ENCODE data around the gene PLCH1.

Gene PLCH1

DNA sequence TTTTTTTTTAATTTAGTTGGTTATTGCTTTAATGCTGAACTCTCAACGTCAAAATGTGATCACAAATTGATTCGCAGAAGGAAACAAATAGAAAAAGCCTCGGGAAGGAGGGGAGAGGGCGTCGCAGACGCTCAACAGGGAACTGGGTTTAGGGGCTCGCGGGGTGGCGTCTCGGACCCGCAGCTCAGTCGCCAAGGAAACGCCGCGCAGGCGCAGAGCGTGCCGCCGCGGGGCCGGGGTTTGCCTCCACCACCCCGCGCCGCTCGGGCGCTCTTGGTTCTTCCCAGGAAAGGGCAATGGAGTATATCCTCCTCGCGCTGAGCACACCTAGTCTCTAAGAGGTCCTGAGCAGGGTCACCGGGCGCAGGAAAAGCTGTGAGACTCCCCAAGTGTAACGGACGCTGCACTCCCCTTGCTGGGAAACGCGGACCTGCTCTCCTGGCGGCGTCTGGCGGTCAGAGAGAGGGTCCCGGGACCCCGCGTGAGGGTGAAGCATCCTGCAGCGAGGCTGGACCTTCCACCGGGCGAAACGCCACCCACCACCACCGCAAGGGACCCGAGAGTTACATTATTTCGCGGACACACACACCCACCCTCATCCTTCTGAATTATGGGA lies 753 bp downstream of the PLCH1 start:
- peak overlapping the region; percentile 67 for H3K4me3 ChIP-seq (ENCODE audit: extremely low read depth, insufficient read depth, low read length, poor library complexity, severe bottlenecking)
- H3K27ac ChIP-seq (ENCODE audit: low read depth, low read length, severe bottlenecking): no peak overlapping the region
- H3K9me3 ChIP-seq (ENCODE audit: control insufficient read depth, low read length): no peaks in the 10 kb centered on the region
- WGBS, 2 experiments (ENCODE audit: insufficient coverage in 2 of 2): 1% methylated on average over 23 to 48 of the region's 48 CpGs
- peaks cover 3% of the 10 kb centered on the region for H3K4me1 ChIP-seq (ENCODE audit: control insufficient read depth, insufficient read depth, low read length, poor library complexity, severe bottlenecking)
- no peaks in the 10 kb centered on the region for H3K36me3 ChIP-seq (ENCODE audit: control insufficient read depth, insufficient read depth, low read length)

DNA sequence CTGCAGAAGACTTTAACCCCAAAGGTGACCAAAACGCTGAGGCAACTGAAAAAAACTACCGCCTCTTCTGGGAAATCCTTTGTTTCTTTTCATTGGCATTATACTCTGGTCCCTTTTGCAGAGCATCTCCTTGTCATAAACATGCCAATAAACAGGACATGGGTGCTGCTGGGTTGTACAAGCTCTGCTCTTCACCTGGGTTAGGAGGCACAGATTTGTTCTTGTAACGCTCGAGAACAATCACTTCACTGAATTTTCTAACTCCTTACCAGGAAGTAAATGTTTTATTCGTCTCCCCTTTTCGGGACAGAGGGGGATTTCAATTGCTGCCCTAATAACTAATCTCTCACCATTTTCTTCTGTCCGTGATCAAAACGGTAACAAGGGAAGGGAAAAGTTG lies 1.3 kb downstream of the PLCH1 start:
- whole genome bisulfite sequencing, 2 experiments (ENCODE audit: insufficient coverage in 2 of 2): 33 to 55% methylated on average over 2 to 5 of the region's 8 CpGs
- peak overlapping the region; percentile 67 for H3K4me3 ChIP-seq (ENCODE audit: extremely low read depth, insufficient read depth, low read length, poor library complexity, severe bottlenecking)
- H3K4me1 ChIP-seq (ENCODE audit: control insufficient read depth, insufficient read depth, low read length, poor library complexity, severe bottlenecking): peaks cover 3% of the 10 kb centered on the region
- no peaks in the 10 kb centered on the region for H3K9me3 ChIP-seq (ENCODE audit: control insufficient read depth, low read length)
- no peaks in the 10 kb centered on the region for H3K36me3 ChIP-seq (ENCODE audit: control insufficient read depth, insufficient read depth, low read length)
- H3K27ac ChIP-seq (ENCODE audit: low read depth, low read length, severe bottlenecking): no peak overlapping the region

DNA sequence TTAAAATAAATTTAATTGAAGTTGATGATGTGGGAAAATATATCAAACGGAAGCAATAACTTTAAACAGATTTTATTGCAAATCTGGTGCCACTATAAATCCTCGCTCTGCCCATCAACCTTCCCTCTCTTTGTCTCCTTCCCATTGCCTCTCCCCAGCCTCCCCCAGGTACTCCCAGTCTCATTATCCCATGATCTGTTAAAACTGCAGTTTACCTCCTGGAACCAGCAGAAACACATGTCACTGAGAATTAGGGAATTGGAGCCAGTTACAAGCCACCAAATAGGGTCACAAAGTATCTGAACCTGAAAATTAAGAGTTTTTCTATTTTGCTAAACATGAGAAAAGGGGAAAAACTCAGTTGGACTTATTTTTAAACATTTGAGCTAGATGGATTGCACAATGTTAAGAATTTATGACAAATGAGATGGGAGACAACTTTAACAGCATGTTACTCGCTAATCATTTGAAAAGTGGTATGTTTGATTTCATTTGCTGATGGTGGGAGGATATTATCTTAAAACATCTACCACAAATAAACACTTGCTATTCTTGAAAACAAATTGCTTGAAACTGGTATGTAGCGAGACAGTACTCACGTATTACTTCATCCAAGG lies 2.4 kb downstream of the PLCH1 start:
- Histone ChIP-seq H3K4me3 (ENCODE audit: extremely low read depth, insufficient read depth, low read length, poor library complexity, severe bottlenecking) (no peak overlapping the region), H3K27ac (ENCODE audit: low read depth, low read length, severe bottlenecking) (no peak overlapping the region), H3K9me3 (ENCODE audit: control insufficient read depth, low read length) (no peaks in the 10 kb centered on the region), H3K4me1 (ENCODE audit: control insufficient read depth, insufficient read depth, low read length, poor library complexity, severe bottlenecking) (peaks cover 3% of the 10 kb centered on the region), H3K36me3 (ENCODE audit: control insufficient read depth, insufficient read depth, low read length) (no peaks in the 10 kb centered on the region)
- 83 to 100% methylated on average over 1 of the region's 5 CpGs for WGBS, 2 experiments (ENCODE audit: insufficient coverage in 2 of 2)

DNA sequence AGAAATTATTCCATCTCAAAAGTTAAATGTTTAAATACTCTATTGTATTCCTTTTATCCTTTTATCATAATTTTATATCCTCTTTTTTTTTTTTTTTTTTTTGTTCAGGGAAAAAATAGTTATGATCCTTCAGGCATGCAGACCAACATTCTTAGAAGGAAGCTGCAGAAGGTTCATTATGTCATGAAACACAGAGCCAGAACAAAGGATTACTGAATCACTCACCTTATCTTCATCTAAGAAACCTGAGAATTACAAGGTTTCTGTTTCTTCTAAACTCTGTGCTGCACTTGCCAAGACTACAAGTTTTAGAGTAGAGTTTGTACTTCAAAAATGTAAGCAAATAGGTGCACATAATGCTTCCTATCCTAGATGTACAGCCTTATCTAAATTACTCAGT lies 3.3 kb downstream of the PLCH1 start:
- Histone ChIP-seq H3K4me3 (ENCODE audit: extremely low read depth, insufficient read depth, low read length, poor library complexity, severe bottlenecking) (no peak overlapping the region), H3K4me1 (ENCODE audit: control insufficient read depth, insufficient read depth, low read length, poor library complexity, severe bottlenecking) (peaks cover 3% of the 10 kb centered on the region), H3K9me3 (ENCODE audit: control insufficient read depth, low read length) (no peaks in the 10 kb centered on the region), H3K27ac (ENCODE audit: low read depth, low read length, severe bottlenecking) (no peak overlapping the region), H3K36me3 (ENCODE audit: control insufficient read depth, insufficient read depth, low read length) (no peaks in the 10 kb centered on the region)

DNA sequence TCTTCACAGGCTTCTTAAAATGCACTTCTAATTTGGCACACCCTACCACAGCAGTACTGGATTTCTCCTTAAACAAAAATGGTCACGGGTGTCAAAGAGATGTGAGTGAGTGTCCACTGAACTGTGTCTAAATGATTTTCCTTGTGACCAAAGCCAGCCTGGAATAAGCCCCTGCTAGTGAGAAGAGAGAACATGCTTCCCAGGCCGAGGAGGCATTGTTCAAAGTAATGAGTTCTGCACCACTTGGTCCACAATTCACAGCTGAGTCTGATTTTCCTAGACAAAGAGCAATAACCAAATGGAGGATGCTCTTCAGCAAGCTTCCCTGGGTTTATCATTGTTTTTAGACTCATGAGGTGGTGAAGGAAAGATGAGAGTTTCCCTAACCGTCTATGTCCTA lies 3.8 kb downstream of the PLCH1 start:
- no peak overlapping the region for H3K4me3 ChIP-seq (ENCODE audit: extremely low read depth, insufficient read depth, low read length, poor library complexity, severe bottlenecking)
- no peaks in the 10 kb centered on the region for H3K36me3 ChIP-seq (ENCODE audit: control insufficient read depth, insufficient read depth, low read length)
- 75 to 86% methylated on average over 1 of the region's 3 CpGs for WGBS, 2 experiments (ENCODE audit: insufficient coverage in 2 of 2)
- peaks cover 3% of the 10 kb centered on the region for H3K4me1 ChIP-seq (ENCODE audit: control insufficient read depth, insufficient read depth, low read length, poor library complexity, severe bottlenecking)
- H3K9me3 ChIP-seq (ENCODE audit: control insufficient read depth, low read length): no peaks in the 10 kb centered on the region
- H3K27ac ChIP-seq (ENCODE audit: low read depth, low read length, severe bottlenecking): no peak overlapping the region

DNA sequence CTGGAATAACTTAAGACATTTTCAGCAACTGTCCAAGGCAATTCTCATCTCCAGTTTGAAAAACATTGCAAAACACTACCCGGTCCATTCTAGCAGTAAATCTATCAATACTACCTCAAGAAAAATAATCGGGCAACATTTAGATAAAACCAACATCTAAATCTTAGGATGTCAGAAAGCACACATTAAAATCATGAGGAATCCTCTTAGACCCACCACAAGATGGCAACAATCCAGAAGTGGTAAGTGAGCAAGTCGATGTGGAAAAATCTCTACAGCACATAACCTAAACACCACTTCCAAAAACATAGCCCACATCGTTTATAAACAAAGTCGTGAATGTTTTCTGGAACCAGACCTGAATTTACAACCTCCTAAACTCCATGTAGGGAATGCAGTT lies 5.7 kb downstream of the PLCH1 start:
- no peaks in the 10 kb centered on the region for H3K9me3 ChIP-seq (ENCODE audit: control insufficient read depth, low read length)
- no peak overlapping the region for H3K27ac ChIP-seq (ENCODE audit: low read depth, low read length, severe bottlenecking)
- H3K4me3 ChIP-seq (ENCODE audit: extremely low read depth, insufficient read depth, low read length, poor library complexity, severe bottlenecking): no peak overlapping the region
- WGBS, 2 experiments (ENCODE audit: insufficient coverage in 2 of 2): 86 to 88% methylated on average over 2 of the region's 5 CpGs
- peaks cover 3% of the 10 kb centered on the region for H3K4me1 ChIP-seq (ENCODE audit: control insufficient read depth, insufficient read depth, low read length, poor library complexity, severe bottlenecking)
- no peaks in the 10 kb centered on the region for H3K36me3 ChIP-seq (ENCODE audit: control insufficient read depth, insufficient read depth, low read length)

DNA sequence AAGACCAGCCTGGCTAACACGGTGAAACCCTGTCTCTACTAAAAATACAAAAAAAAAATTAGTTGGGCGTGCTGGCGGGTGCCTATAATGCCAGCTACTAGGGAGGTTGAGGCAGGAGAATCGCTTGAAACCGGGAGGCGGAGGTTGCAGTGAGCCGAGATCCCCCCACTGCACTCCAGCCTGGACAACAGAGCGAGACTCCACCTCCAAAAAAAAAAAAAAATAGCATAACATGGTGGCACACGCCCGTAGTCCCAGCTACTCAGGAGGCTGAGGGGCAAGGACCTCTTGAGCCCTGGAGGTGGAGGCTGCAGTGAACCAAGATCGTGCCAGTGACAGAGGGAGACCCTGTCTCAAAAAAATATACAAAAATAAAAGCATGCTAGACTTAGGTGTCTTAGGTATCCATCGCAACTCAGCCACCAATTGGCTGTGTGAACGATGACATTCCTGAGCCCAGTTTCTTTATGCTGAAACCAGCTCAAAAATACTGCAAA lies 6.2 kb downstream of the PLCH1 start:
- H3K9me3 ChIP-seq (ENCODE audit: control insufficient read depth, low read length): no peaks in the 10 kb centered on the region
- no peak overlapping the region for H3K4me3 ChIP-seq (ENCODE audit: extremely low read depth, insufficient read depth, low read length, poor library complexity, severe bottlenecking)
- H3K36me3 ChIP-seq (ENCODE audit: control insufficient read depth, insufficient read depth, low read length): no peaks in the 10 kb centered on the region
- peaks cover 3% of the 10 kb centered on the region for H3K4me1 ChIP-seq (ENCODE audit: control insufficient read depth, insufficient read depth, low read length, poor library complexity, severe bottlenecking)
- no peak overlapping the region for H3K27ac ChIP-seq (ENCODE audit: low read depth, low read length, severe bottlenecking)
- WGBS, 2 experiments (ENCODE audit: insufficient coverage in 2 of 2): 95 to 100% methylated on average over 2 to 6 of the region's 13 CpGs

DNA sequence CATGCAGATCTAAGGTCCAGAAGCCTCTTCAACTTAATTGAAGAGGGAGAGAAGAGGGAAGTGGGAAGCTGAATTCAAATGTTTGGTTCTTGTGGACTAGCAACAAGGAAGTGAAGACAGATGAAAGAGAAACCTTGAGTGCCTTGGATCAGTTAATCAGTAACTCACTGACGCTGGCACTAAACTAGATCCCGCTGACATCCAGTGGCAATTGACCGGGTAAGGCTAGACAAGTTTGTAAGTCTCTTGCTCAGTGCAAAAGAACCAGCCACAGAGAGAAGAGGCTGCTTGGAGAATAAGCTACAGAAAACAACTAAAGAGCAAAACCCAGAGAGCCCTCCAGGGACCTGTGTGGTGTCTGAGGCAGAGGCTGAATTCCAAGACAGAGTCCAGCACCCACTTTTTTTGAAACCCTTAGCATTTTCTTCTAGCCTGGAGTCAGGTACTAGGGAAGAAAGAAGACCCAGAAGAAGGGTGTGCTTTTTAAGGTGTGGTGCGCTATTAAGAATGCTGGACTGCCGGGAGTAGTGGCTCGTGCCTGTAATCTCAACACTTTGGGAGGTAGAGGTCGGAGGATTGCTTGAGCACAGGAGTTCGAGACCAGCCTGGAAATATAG lies 6.9 kb downstream of the PLCH1 start:
- H3K9me3 ChIP-seq (ENCODE audit: control insufficient read depth, low read length): no peaks in the 10 kb centered on the region
- no peak overlapping the region for H3K4me3 ChIP-seq (ENCODE audit: extremely low read depth, insufficient read depth, low read length, poor library complexity, severe bottlenecking)
- H3K27ac ChIP-seq (ENCODE audit: low read depth, low read length, severe bottlenecking): peak overlapping the region; percentile 16
- peaks cover 3% of the 10 kb centered on the region for H3K4me1 ChIP-seq (ENCODE audit: control insufficient read depth, insufficient read depth, low read length, poor library complexity, severe bottlenecking)
- H3K36me3 ChIP-seq (ENCODE audit: control insufficient read depth, insufficient read depth, low read length): no peaks in the 10 kb centered on the region
- 74 to 86% methylated on average over 7 to 8 of the region's 8 CpGs for WGBS, 2 experiments (ENCODE audit: insufficient coverage in 2 of 2)

DNA sequence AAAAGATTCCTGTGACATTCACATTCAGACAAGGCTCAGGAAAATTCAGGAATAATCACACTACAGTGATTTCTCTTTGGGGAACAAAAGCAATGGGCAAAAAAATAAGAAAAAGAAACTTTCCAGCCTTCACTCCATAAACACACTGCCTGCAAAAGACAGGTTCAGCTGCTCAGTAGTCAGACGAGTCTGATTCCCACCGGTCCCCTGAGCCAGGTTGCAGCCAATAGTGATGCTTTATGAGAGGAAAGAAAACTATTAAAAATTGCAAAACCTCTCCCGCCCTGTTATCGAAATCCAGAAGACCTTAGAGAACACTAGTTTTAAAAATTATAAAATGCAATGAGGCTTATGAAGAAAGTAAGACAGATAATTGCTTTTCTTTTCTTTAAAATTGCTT lies 8.5 kb downstream of the PLCH1 start:
- H3K36me3 ChIP-seq (ENCODE audit: control insufficient read depth, insufficient read depth, low read length): no peaks in the 10 kb centered on the region
- H3K9me3 ChIP-seq (ENCODE audit: control insufficient read depth, low read length): no peaks in the 10 kb centered on the region
- H3K4me1 ChIP-seq (ENCODE audit: control insufficient read depth, insufficient read depth, low read length, poor library complexity, severe bottlenecking): peaks cover 3% of the 10 kb centered on the region
- no peak overlapping the region for H3K4me3 ChIP-seq (ENCODE audit: extremely low read depth, insufficient read depth, low read length, poor library complexity, severe bottlenecking)
- no CpG with 5 or more reads among the region's 4 CpGs for WGBS, 2 experiments (ENCODE audit: insufficient coverage in 2 of 2)
- no peak overlapping the region for H3K27ac ChIP-seq (ENCODE audit: low read depth, low read length, severe bottlenecking)

DNA sequence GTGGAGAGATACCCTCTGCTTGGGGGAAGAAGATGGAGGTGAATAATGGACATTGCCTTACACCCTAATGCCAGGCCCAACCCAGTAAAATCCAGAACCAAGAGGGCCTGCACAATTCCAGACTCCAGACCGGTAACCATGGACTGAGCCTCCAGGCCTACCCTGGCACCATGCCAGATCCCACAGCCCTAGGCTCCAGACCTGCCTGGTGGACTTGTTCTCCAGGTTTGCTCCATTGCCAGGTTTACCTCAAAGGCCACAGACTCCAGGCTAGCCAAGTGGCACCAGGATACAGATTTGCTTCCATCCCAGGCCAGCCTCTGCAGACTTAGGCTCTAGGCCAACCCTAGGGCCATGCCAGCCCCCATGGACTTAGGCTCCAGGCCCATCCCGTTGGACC lies 14.0 kb downstream of the PLCH1 start:
- no peaks in the 10 kb centered on the region for H3K36me3 ChIP-seq (ENCODE audit: control insufficient read depth, insufficient read depth, low read length)
- no peaks in the 10 kb centered on the region for H3K9me3 ChIP-seq (ENCODE audit: control insufficient read depth, low read length)
- no peaks in the 10 kb centered on the region for H3K4me1 ChIP-seq (ENCODE audit: control insufficient read depth, insufficient read depth, low read length, poor library complexity, severe bottlenecking)
- no peak overlapping the region for H3K27ac ChIP-seq (ENCODE audit: low read depth, low read length, severe bottlenecking)
- 88 to 93% methylated on average over 1 to 2 of the region's 2 CpGs for WGBS, 2 experiments (ENCODE audit: insufficient coverage in 2 of 2)
- H3K4me3 ChIP-seq (ENCODE audit: extremely low read depth, insufficient read depth, low read length, poor library complexity, severe bottlenecking): no peak overlapping the region

DNA sequence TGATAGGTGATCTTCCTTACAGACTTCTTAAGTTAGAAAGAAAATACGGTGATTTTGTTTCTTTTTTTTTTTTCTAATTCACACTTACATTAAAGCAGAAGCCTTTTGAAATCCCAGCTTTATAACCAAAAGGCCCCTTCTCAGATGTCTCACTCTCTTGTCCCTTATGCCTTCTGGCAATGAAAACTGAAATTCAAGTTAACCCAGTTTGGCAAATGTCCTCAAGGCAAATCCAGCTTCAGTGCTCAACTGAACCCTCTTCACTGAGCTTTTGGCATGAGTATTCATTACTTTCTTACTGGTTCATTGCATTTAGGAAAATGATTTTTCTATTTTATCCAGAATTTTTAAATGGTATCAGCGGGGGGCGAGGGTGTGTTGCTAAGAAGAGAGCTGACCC lies 17.0 kb downstream of the PLCH1 start:
- Histone ChIP-seq H3K27ac (ENCODE audit: low read depth, low read length, severe bottlenecking) (no peak overlapping the region), H3K4me3 (ENCODE audit: extremely low read depth, insufficient read depth, low read length, poor library complexity, severe bottlenecking) (no peak overlapping the region), H3K9me3 (ENCODE audit: control insufficient read depth, low read length) (no peaks in the 10 kb centered on the region), H3K36me3 (ENCODE audit: control insufficient read depth, insufficient read depth, low read length) (no peaks in the 10 kb centered on the region), H3K4me1 (ENCODE audit: control insufficient read depth, insufficient read depth, low read length, poor library complexity, severe bottlenecking) (no peaks in the 10 kb centered on the region)
- WGBS, 2 experiments (ENCODE audit: insufficient coverage in 2 of 2): 90% methylated on average over 3 of the region's 3 CpGs; no CpG with 5 or more reads in 1 of the 2 experiments
